Smooth muscle cell (in vitro differentiated cells): ENCODE data around the gene ANTXR1. TPM values are rescaled to one million over a fixed set of nuclear protein-coding genes. Genes with fewer than 3 reads are reported as not detected.
"Not testable (repeated sequence)": the region's sequence is repeated elsewhere in the genome, so short reads cannot be mapped to it uniquely, and the experiment has no call there.

Experiments
- DNase-seq: peaks from one replicate; lab custom pipeline; 2025; ENCODE audit not compliant: unreplicated experiment; lab: John Stamatoyannopoulos, UW
- H2AFZ ChIP-seq: fragments of 200-600 bp; sonication (generic); 2 replicates; pipeline ENCODE4 v1.6.0; 2016; ENCODE audit warnings: antibody characterized with exemption, low read depth, mild to moderate bottlenecking
- H3F3A ChIP-seq: fragments of 200-600 bp; sonication (generic); 2 replicates; pipeline ENCODE4 v1.6.0; 2017; ENCODE audit warnings: antibody characterized with exemption, low read depth
- H3K27ac ChIP-seq: fragments of 200-600 bp; sonication (generic); 2 replicates; pipeline ENCODE4 v1.5.1; 2016; ENCODE audit warnings: low read depth, mild to moderate bottlenecking
- H3K27me3 ChIP-seq: fragments of 200-600 bp; sonication (generic); 2 replicates; pipeline ENCODE4 v1.6.1; 2016; ENCODE audit warnings: low read depth, mild to moderate bottlenecking
- H3K36me3 ChIP-seq: fragments of 200-600 bp; sonication (generic); 2 replicates; pipeline ENCODE4 v1.5.1; 2016; ENCODE audit warnings: low read depth
- H3K4me1 ChIP-seq: fragments of 200-600 bp; sonication (generic); 2 replicates; pipeline ENCODE4 v1.5.1; 2016; ENCODE audit warnings: low read depth
- H3K4me2 ChIP-seq: fragments of 200-600 bp; sonication (generic); 2 replicates; pipeline ENCODE4 v1.6.0; 2016; ENCODE audit warnings: mild to moderate bottlenecking
- H3K4me3 ChIP-seq: fragments of 200-600 bp; sonication (generic); 2 replicates; pipeline ENCODE4 v1.5.1; 2016; ENCODE audit warnings: mild to moderate bottlenecking
- H3K79me2 ChIP-seq: fragments of 200-600 bp; sonication (generic); 2 replicates; pipeline ENCODE4 v1.6.0; 2016; ENCODE audit warnings: low read depth, mild to moderate bottlenecking
- H3K9ac ChIP-seq: fragments of 200-600 bp; sonication (generic); 2 replicates; pipeline ENCODE4 v1.6.0; 2016; ENCODE audit warnings: low read depth
- H3K9me3 ChIP-seq: fragments of 200-600 bp; sonication (generic); replicated peaks from 2 replicates; pipeline ENCODE4 v1.5.1; 2016; ENCODE audit warnings: low read depth
- H4K20me1 ChIP-seq: fragments of 200-600 bp; sonication (generic); 2 replicates; pipeline ENCODE4 v1.6.0; 2016; ENCODE audit warnings: low read depth
- CTCF ChIP-seq: fragments of 200-600 bp; sonication (generic); IDR thresholded peaks from 2 replicates; pipeline ENCODE4 v1.5.1; 2017; ENCODE audit warnings: borderline replicate concordance, mild to moderate bottlenecking, antibody characterized with exemption; ENCODE audit not compliant: insufficient read depth, poor library complexity, severe bottlenecking
- WGBS: methylation state at CpG from one replicate; pipeline ENCODE4 v1.1.7; 2016; ENCODE audit warnings: low lambda C conversion rate; 5-methylcytosine and 5-hydroxymethylcytosine counted together
- polyA plus RNA-seq: library from polyadenylated mRNA; unstranded; fragments of >200 nt; fragmentation: Nextera tagmentation; extraction: Ambion mirVana; gene quantifications from 2 replicates; pipeline ENCODE4 v1.2.1, GENCODE V29; 2016
- total RNA-seq: library from RNA; depleted of rRNA; stranded (reverse); fragments of >200 nt; gene quantifications from 2 replicates; pipeline ENCODE4 v1.2.3, GENCODE V29; 2014

Gene ANTXR1
- total and polyA plus RNA-seq, 2 experiments from 2014 or later, result 292 to 309 TPM

- no peaks in the 10 kb centered on the region for H3K9me3 ChIP-seq
- H3K27me3 ChIP-seq, result no peaks in the 10 kb centered on the region
- H3F3A ChIP-seq, result peaks cover 13% of the 10 kb centered on the region
- H3K36me3 ChIP-seq, result peaks cover 8% of the 10 kb centered on the region
- no peak overlapping the region for H3K4me3 ChIP-seq
- no peak overlapping the region for H3K4me2 ChIP-seq
- H4K20me1 ChIP-seq, result no peaks in the 10 kb centered on the region
- H2AFZ ChIP-seq, result no peak overlapping the region
- H3K9ac ChIP-seq, result no peak overlapping the region
- no peak overlapping the region for H3K27ac ChIP-seq
- no peaks in the 10 kb centered on the region for H3K4me1 ChIP-seq
- WGBS, result 82% methylated on average over 6 of the region's 6 CpGs
- no peak for DNase-seq
- no peak for TF ChIP-seq CTCF
- H3K79me2 ChIP-seq, result peaks cover 16% of the 10 kb centered on the region
These were observed 218.8 kb downstream of the ANTXR1 start for GRCh38 chr2:69231612-69232277.

- not testable (repeated sequence) for H2AFZ ChIP-seq, DNase-seq, H4K20me1 ChIP-seq, H3K4me2 ChIP-seq, H3K79me2 ChIP-seq, H3K4me1 ChIP-seq, H3K36me3 ChIP-seq, H3K9me3 ChIP-seq, H3K4me3 ChIP-seq, H3K27me3 ChIP-seq, H3K9ac ChIP-seq
- H3K27ac ChIP-seq, result peak overlapping the region; percentile 99
- peaks cover 39% of the 10 kb centered on the region for H3F3A ChIP-seq
- WGBS, result 96% methylated on average over 4 of the region's 4 CpGs
These were observed 222.9 kb downstream of the ANTXR1 start for GRCh38 chr2:69235835-69236234.

- peak overlapping the region; percentile 99 for H3K27ac ChIP-seq
- H3K27me3 ChIP-seq, result no peaks in the 10 kb centered on the region
- 88% methylated on average over 6 of the region's 6 CpGs for WGBS
- no peak for TF ChIP-seq CTCF
- peaks cover 6% of the 10 kb centered on the region for H3K79me2 ChIP-seq
- no peak overlapping the region for H3K4me3 ChIP-seq
- H3K9me3 ChIP-seq, result no peaks in the 10 kb centered on the region
- H3K36me3 ChIP-seq, result no peaks in the 10 kb centered on the region
- peaks cover 47% of the 10 kb centered on the region for H3F3A ChIP-seq
- no peaks in the 10 kb centered on the region for H4K20me1 ChIP-seq
- H3K9ac ChIP-seq, result no peak overlapping the region
- no peak overlapping the region for H2AFZ ChIP-seq
- H3K4me2 ChIP-seq, result no peak overlapping the region
- no peak for DNase-seq
- no peaks in the 10 kb centered on the region for H3K4me1 ChIP-seq
These were observed 224.2 kb downstream of the ANTXR1 start for GRCh38 chr2:69237070-69237670.

- H3K4me1 ChIP-seq, result no peaks in the 10 kb centered on the region
- no peak overlapping the region for H3K4me3 ChIP-seq
- H3K36me3 ChIP-seq, result no peaks in the 10 kb centered on the region
- H3K9me3 ChIP-seq, result no peaks in the 10 kb centered on the region
- no peaks in the 10 kb centered on the region for H4K20me1 ChIP-seq
- no peak for TF ChIP-seq CTCF
- H3F3A ChIP-seq, result peaks cover 48% of the 10 kb centered on the region
- H3K4me2 ChIP-seq, result peak overlapping the region; percentile 35
- peaks cover 6% of the 10 kb centered on the region for H3K79me2 ChIP-seq
- no peak overlapping the region for H2AFZ ChIP-seq
- no peaks in the 10 kb centered on the region for H3K27me3 ChIP-seq
- H3K27ac ChIP-seq, result peak overlapping the region; percentile 99
- peak overlapping the region; percentile 36 for H3K9ac ChIP-seq
- no peak for DNase-seq
- WGBS, result 45% methylated on average over 6 of the region's 6 CpGs
These were observed 225.6 kb downstream of the ANTXR1 start for GRCh38 chr2:69238449-69239031.
